ENCODE results near the gene SLCO2A1.

Gene SLCO2A1

DNA sequence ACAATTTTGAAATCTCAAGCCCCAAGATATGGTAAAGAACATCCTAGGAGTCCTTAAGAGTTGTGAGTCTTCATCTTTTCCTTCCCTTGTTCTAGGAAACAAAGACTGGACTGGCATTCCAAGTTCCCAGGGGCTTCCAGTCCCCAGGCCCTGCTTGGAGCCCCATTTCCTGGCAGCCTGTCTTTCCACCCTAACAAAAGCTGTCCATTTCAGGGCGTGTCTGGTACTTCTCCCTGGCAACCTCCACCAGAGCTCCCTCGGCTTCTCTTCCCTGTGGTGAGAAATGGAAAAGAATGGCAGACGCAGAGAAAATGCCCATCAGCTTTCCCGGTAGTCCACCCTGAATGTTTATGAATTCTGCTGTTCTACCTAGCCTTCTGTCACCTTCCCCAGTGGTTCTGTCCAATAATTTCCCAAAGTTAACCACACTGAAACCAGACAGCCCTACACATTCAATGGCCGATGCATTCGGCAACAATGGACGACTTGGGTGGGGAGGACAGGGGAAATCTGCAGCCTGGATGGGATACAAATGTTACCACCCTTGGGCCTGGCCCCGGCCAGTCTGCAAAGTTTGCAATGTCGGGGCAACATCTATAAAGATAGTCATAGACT is 140.9 kb downstream of the SLCO2A1 start:
- TF ChIP-seq, protein P1, sequence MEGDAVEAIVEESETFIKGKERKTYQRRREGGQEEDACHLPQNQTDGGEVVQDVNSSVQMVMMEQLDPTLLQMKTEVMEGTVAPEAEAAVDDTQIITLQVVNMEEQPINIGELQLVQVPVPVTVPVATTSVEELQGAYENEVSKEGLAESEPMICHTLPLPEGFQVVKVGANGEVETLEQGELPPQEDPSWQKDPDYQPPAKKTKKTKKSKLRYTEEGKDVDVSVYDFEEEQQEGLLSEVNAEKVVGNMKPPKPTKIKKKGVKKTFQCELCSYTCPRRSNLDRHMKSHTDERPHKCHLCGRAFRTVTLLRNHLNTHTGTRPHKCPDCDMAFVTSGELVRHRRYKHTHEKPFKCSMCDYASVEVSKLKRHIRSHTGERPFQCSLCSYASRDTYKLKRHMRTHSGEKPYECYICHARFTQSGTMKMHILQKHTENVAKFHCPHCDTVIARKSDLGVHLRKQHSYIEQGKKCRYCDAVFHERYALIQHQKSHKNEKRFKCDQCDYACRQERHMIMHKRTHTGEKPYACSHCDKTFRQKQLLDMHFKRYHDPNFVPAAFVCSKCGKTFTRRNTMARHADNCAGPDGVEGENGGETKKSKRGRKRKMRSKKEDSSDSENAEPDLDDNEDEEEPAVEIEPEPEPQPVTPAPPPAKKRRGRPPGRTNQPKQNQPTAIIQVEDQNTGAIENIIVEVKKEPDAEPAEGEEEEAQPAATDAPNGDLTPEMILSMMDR (conservative IDR thresholded peaks at IDR 0.05; ENCODE audit: low read depth, low read length): no peak
- DNase-seq (ENCODE audit: low read depth): no peak
- H3K4me3 ChIP-seq (ENCODE audit: low read depth, low read length): no peak overlapping the region

DNA sequence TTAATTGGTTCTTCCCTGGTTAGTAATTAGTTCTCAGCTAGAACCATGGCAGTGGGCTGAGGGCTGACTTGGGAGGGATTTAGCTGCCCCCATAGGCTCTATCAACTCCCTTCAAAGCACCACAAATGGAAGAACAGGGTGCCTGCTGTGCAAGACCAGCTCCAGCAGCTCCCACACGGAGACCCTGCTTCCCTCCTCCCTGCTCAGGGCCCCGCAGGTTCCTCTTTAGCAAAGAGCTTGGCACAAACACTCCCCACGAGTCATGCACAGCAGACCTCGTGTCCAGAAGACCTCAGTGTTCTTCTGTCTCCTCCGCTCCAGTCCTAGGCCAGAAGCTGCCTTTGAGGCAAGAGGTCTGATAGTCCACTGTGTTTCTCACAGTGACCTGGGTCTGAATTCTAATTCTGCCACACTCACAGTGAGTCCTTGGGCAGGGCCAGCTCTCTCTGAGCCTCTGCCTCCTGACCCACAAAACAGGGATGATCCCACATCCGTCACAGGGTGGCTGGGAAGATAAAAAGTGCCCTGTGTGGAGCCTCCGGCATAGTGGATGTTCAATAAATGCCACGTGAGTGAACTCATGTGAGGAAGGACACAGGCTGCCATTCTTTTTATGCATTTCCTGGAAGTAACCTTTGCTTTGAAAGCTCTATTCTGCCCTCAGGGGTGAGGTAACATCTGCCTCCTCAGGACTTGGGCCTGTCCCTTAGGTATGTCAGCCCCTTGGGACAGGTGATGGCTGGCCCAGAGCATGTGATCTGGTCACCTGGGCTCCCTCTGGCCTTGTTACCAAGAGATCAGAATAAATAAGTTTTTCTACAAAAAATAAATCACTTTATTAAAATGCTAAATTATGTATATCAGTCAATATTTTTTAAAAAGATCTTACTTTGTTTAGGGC is 141.7 kb downstream of the SLCO2A1 start:
- peak; percentile 23 for DNase-seq (ENCODE audit: low read depth)

DNA sequence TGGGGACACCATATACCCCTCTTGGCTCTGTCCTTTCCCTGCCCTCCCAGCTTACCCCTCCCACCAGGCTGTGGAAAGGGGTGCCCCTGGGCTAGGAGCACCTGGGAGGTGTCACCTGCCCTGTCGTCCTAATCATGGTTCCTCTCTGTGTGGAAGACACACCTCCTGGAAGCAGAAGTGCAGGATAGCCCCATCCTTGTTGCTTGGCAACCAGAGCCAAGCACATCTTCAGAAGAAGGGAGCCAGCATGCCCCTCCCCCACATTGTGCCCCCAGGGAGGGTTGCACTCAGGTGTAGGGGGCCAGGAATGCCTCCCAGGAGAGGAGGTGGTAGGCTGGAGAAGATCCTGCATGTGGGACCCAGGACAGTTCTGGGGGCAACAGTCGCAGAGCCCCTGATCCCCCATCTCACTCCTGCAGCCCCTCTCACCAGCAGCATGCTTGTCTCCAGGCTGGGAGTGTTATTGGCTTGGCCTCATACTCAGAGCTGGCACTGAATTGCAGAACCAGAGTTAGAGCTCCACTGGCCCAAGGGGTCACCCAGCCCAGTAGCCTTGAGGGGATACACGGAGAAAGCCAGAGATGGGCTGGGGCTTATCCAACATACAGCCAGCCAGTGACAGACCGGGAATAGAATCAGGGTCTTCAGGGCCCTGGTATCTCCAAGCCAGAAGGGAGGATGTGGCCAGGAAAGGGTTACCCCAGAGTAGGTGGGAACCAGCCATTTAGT is 142.5 kb downstream of the SLCO2A1 start:
- no peak for DNase-seq (ENCODE audit: low read depth)
- TF ChIP-seq, protein P1 (conservative IDR thresholded peaks at IDR 0.05; ENCODE audit: low read depth, low read length): no peak
- no peak overlapping the region for H3K4me3 ChIP-seq (ENCODE audit: low read depth, low read length)

More for the DNA sequence above, 141.7 kb downstream of the SLCO2A1 start:
- TF ChIP-seq, protein P1 (conservative IDR thresholded peaks at IDR 0.05; ENCODE audit: low read depth, low read length): no peak
- H3K4me3 ChIP-seq (ENCODE audit: low read depth, low read length): no peak overlapping the region

DNA sequence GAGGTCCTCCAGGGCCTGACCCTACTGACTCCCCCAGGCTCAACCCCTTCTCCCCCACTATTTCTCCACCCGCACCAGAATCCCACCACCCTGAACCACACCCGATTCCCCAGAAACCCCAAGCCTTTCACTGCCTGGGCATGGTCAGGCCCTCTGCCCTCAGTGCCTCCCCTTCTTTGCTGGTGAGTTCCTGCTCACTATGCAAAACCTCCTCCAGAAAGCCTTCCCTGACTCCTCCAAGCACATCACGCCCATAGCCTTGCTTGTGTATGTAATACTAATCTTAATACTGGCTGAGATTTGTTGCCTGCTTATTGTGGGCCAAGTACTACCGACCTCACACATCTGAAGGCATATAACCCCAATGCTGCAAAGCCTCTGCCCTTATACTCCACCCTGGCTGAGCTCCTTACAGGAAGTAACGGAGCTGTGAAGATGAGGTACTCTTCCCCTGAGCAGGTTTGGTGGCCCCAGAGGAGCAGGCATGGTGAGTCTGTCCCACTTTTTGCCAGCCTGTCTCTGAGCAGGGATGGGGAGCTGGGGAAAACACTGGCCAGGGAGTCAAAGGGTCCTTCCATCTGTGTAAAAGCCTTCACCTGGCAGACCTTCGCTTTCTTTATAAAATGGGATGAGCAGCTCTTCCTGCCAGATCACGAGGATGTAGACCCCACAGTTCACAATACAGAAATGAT is 143.5 kb downstream of the SLCO2A1 start:
- DNase-seq (ENCODE audit: low read depth): no peak
- H3K4me3 ChIP-seq (ENCODE audit: low read depth, low read length): no peak overlapping the region
- TF ChIP-seq, protein P1 (conservative IDR thresholded peaks at IDR 0.05; ENCODE audit: low read depth, low read length): no peak

DNA sequence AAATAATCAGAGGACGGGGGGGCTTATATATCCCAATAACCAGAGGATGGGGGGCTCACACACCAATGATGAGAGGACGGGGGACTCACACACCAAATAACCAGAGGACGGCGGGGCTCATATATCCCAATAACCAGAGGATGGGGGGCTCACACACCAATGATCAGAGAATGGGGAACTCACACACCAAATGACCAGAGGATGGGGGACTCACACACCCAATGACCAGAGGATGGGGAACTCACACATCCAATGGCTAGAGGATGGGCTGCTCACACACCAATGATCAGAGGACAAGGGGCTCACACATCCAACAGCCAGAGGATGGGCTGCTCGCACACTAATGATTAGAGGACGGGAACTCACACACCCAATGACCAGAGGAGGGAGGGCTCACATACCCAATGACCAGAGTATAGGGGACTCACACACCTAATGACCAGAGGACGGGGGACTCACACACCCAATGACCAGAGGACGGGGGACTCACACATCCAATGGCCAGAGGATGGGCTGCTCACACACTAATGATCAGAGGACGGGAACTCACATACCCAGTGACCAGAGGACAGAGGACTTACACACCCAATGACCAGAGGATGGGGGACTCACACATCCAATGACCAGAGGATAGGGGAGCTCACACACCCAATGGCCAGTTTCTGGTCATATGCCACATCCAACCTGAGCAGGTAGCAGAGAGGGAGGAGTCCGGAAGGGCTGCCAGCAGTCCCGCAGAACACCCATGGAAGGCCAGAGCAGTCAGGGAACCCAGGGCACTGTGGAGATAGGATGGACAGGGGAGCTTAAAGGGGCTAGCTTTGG is 144.6 kb downstream of the SLCO2A1 start:
- no peak overlapping the region for H3K4me3 ChIP-seq (ENCODE audit: low read depth, low read length)
- TF ChIP-seq, protein P1 (conservative IDR thresholded peaks at IDR 0.05; ENCODE audit: low read depth, low read length): no peak
- DNase-seq (ENCODE audit: low read depth): no peak

Measured in choroid plexus epithelial cell (primary cell).